ENCODE data around the gene CDC42EP5.

- TF ChIP-seq CTCF (IDR thresholded peaks at IDR 0.05) (no peak), POLR2A (IDR thresholded peaks at IDR 0.05) (no peak), POLR2AphosphoS5 (IDR thresholded peaks at IDR 0.05) (no peak)
Observed at GRCh38 chr19:54424660-54425381, 48.3 kb downstream of the CDC42EP5 start.
